PC-3 (cell line): ENCODE measurements around the gene MORN1. TPM values are rescaled to one million over a fixed set of nuclear protein-coding genes. Genes with fewer than 3 reads are reported as not detected.

Source experiments
- ATAC-seq: fragments of 200-7000 bp; cut with Tn5 transposase; 2 replicates; pipeline ENCODE4 v1.9.1; 2020; ENCODE audit warnings: mild to moderate bottlenecking, moderate library complexity
- BruUV-seq: library from RNA; stranded (reverse); fragments of 400-500 nt; replicated peaks from 2 replicates; lab custom pipeline; 2021; lab: Mats Ljungman, UMichigan
- CTCF ChIA-PET: fragments of 300-600 bp; sonication (Branson Sonifier 250); formaldehyde crosslinking; loops from one replicate; lab custom pipeline; 2022; ENCODE audit warnings: antibody characterized with exemption; lab: Charles Lee
- POLR2A ChIA-PET: fragments of 300-600 bp; sonication (Branson Sonifier 250); formaldehyde crosslinking; loops from one replicate; lab custom pipeline; 2022; ENCODE audit warnings: antibody characterized with exemption; ENCODE audit not compliant: unreplicated experiment; lab: Charles Lee
- DNase-seq: peaks from one replicate; pipeline ENCODE4 v3.0.0-alpha.2; 2015
- H2AFZ ChIP-seq: fragments of 300-600 bp; sonication (generic); 2 replicates; pipeline ENCODE4 v1.6.0; 2016; ENCODE audit warnings: antibody characterized with exemption, low read length
- H3F3A ChIP-seq: fragments of 300-600 bp; sonication (generic); one replicate; pipeline ENCODE4 v1.6.0; 2017; ENCODE audit warnings: antibody characterized with exemption, low read length, control low read depth, mild to moderate bottlenecking; ENCODE audit not compliant: unreplicated experiment
- H3K27ac ChIP-seq: fragments of 300-600 bp; sonication (generic); 2 replicates; pipeline ENCODE4 v1.5.1; 2016; ENCODE audit warnings: mild to moderate bottlenecking, low read length
- H3K27me3 ChIP-seq: fragments of 300-600 bp; sonication (generic); 2 replicates; pipeline ENCODE4 v1.6.1; 2016; ENCODE audit warnings: low read length, mixed read lengths
- H3K36me3 ChIP-seq: fragments of 300-600 bp; sonication (generic); 2 replicates; pipeline ENCODE4 v1.6.1; 2016; ENCODE audit warnings: low read depth, mixed run types, low read length, mixed read lengths
- H3K4me1 ChIP-seq: fragments of 300-600 bp; sonication (generic); 2 replicates; pipeline ENCODE4 v1.5.1; 2016; ENCODE audit warnings: low read length; ENCODE audit not compliant: insufficient read depth
- H3K4me2 ChIP-seq: fragments of 300-600 bp; sonication (generic); 2 replicates; pipeline ENCODE4 v1.6.0; 2016; ENCODE audit warnings: low read length
- H3K4me3 ChIP-seq: fragments of 300-600 bp; sonication (generic); 2 replicates; pipeline ENCODE4 v1.5.1; 2016; ENCODE audit warnings: mild to moderate bottlenecking, low read length, mixed read lengths
- H3K79me2 ChIP-seq: fragments of 300-600 bp; sonication (generic); 2 replicates; pipeline ENCODE4 v1.6.1; 2017; ENCODE audit warnings: low read length, mixed read lengths
- H3K9ac ChIP-seq: fragments of 300-600 bp; sonication (generic); 2 replicates; pipeline ENCODE4 v1.6.0; 2016; ENCODE audit warnings: mild to moderate bottlenecking, low read length
- H3K9me2 ChIP-seq: fragments of 300-600 bp; sonication (generic); replicated peaks from 2 replicates; pipeline ENCODE4 v1.6.1; 2016; ENCODE audit warnings: mixed run types, low read length, mixed read lengths
- H3K9me3 ChIP-seq: fragments of 300-600 bp; sonication (generic); 2 replicates; pipeline ENCODE4 v1.6.1; 2016; ENCODE audit warnings: low read length, mixed read lengths
- H4K20me1 ChIP-seq: fragments of 300-600 bp; sonication (generic); 2 replicates; pipeline ENCODE4 v1.6.1; 2016; ENCODE audit warnings: low read length, mixed read lengths
- EZH2 ChIP-seq: fragments of 300-600 bp; sonication (generic); IDR thresholded peaks from one replicate; pipeline ENCODE4 v1.6.1; 2017; ENCODE audit warnings: antibody characterized with exemption, mild to moderate bottlenecking, low read length; ENCODE audit not compliant: unreplicated experiment
- EZH2phosphoT487 ChIP-seq: fragments of 300-600 bp; sonication (generic); IDR thresholded peaks from 2 replicates; pipeline ENCODE4 v1.6.1; 2018; ENCODE audit warnings: mild to moderate bottlenecking, antibody characterized with exemption, low read length, borderline replicate concordance
- intact Hi-C: fragments of 100-400 bp; cut with micrococcal nuclease; formaldehyde crosslinking; loops from 2 replicates; pipeline ENCODE4 v1.9.0; 2023
- total RNA-seq: library from RNA; depleted of rRNA; stranded (reverse); fragments of >200 nt; gene quantifications from 2 replicates; pipeline ENCODE4 v1.2.3, GENCODE V29; 2014; rRNA removed
- TF ChIP-seq, protein P1 (sequence below): fragments of 300-600 bp; sonication (generic); conservative IDR thresholded peaks from 2 replicates; pipeline ENCODE4 v1.5.1; 2017; ENCODE audit warnings: antibody characterized with exemption, low read depth, mild to moderate bottlenecking, low read length

MORN1 gene
- total RNA-seq, 1 experiment from 2014 or later, result 11.2 TPM

DNA sequence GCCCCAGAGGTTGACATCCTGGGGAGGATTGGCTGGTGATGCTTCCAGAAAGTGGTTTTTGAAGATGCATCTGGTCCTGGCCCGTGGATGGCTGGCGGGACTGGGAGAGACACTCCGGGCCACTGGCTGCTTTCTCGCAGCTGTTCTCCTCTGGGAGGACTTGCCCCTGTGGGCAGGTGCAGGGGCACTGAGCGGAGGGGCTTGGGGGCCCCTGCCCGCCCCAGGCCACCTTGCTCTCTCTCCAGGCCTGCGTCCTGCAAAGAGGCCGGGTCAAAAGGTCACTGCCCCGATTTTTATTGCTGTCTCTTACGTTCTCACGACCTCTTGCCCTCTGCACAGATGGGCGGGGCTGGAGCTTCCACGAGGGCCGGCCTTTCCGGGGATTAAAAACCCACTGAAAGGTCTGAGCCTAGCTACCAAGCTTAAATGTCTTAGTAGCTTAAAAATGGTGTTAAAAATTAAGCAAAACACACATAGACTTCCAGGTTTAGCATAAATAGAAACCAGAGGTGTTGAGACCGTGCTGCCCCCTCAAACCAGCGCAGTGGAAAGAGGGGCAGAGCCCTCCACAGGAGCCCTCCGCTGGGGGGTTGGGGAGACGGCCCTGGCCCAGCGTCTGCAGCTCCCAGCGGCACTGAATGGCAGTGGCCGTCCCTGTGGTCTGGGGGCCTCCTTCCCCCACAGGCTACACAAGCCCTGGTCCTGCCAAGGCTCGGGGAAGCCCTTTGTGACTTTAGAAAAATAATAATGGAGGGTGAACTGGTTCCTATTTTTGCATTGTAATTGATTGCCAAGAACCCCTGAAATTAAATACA, 119.3 kb downstream of the MORN1 start:
- no TSS peak for BruUV-seq
- Histone ChIP-seq H3K79me2 (peaks cover 99% of the 10 kb centered on the region), H3K4me3 (no peak overlapping the region), H2AFZ (no peak overlapping the region), H3F3A (no peaks in the 10 kb centered on the region), H3K36me3 (no peaks in the 10 kb centered on the region), H3K27me3 (no peaks in the 10 kb centered on the region), H3K9ac (no peak overlapping the region), H3K4me2 (no peak overlapping the region), H3K9me2 (no peaks in the 10 kb centered on the region), H4K20me1 (peaks cover 92% of the 10 kb centered on the region), H3K4me1 (no peaks in the 10 kb centered on the region), H3K9me3 (no peaks in the 10 kb centered on the region), H3K27ac (no peak overlapping the region)
- ChIA-PET POLR2A (interaction anchor here (0.7 kb wide), 1 partner anchor 118 kb away, joined by 5 read pairs; no protein-coding TSS in a partner anchor), CTCF (no interaction called here)
- DNase-seq (no peak), ATAC-seq (no peak)
- intact Hi-C loops, result no loop called here
- TF ChIP-seq EZH2, result no peak
- TF ChIP-seq EZH2phosphoT487, result no peak
- TF ChIP-seq, protein P1, sequence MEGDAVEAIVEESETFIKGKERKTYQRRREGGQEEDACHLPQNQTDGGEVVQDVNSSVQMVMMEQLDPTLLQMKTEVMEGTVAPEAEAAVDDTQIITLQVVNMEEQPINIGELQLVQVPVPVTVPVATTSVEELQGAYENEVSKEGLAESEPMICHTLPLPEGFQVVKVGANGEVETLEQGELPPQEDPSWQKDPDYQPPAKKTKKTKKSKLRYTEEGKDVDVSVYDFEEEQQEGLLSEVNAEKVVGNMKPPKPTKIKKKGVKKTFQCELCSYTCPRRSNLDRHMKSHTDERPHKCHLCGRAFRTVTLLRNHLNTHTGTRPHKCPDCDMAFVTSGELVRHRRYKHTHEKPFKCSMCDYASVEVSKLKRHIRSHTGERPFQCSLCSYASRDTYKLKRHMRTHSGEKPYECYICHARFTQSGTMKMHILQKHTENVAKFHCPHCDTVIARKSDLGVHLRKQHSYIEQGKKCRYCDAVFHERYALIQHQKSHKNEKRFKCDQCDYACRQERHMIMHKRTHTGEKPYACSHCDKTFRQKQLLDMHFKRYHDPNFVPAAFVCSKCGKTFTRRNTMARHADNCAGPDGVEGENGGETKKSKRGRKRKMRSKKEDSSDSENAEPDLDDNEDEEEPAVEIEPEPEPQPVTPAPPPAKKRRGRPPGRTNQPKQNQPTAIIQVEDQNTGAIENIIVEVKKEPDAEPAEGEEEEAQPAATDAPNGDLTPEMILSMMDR, result no peak

Other genes with a start within 250 kb of the MORN1 start
- gene FAAP20, start 196.8 kb downstream of the MORN1 start, total RNA-seq, result 114 and 148 TPM in 2 replicates
- gene SKI, start 163.2 kb downstream of the MORN1 start, total RNA-seq, result 28.3 and 61.7 TPM in 2 replicates
- 160 TPM in 2 replicates for gene RER1, start 287 bp upstream of the MORN1 start, total RNA-seq
- 97.8 and 100 TPM in 2 replicates for gene PEX10, start 21.0 kb upstream of the MORN1 start, total RNA-seq
- gene PLCH2, start 84.7 kb upstream of the MORN1 start, total RNA-seq, result 5.9 and 7.2 TPM in 2 replicates
- gene PANK4, start 135.0 kb upstream of the MORN1 start, total RNA-seq, result 69.4 and 86.9 TPM in 2 replicates
- 0.84 and 1.8 TPM in 2 replicates for gene HES5, start 138.7 kb upstream of the MORN1 start, total RNA-seq
- 21.1 and 25.5 TPM in 2 replicates for gene TNFRSF14, start 164.8 kb upstream of the MORN1 start, total RNA-seq
- gene PRXL2B, start 195.2 kb upstream of the MORN1 start, total RNA-seq, result 75.0 and 85.0 TPM in 2 replicates
- 1.8 TPM in 1 of 2 replicates, not detected in the other for gene MMEL1, start 241.5 kb upstream of the MORN1 start, total RNA-seq